ENCODE data around the gene CERS5.
"Not testable (repeated sequence)": the region's sequence is repeated elsewhere in the genome, so short reads cannot be mapped to it uniquely, and the experiment has no call there.

Gene CERS5

GRCh38 chr12:50186681-50187080, 19.5 kb upstream of the CERS5 start:
- no peak for DNase-seq

GRCh38 chr12:50185970-50186663, 18.9 kb upstream of the CERS5 start:
- no peak for DNase-seq

GRCh38 chr12:50185301-50185895, 18.2 kb upstream of the CERS5 start:
- no peak for DNase-seq

GRCh38 chr12:50184261-50184660, 17.1 kb upstream of the CERS5 start:
- DNase-seq = no peak

DNA sequence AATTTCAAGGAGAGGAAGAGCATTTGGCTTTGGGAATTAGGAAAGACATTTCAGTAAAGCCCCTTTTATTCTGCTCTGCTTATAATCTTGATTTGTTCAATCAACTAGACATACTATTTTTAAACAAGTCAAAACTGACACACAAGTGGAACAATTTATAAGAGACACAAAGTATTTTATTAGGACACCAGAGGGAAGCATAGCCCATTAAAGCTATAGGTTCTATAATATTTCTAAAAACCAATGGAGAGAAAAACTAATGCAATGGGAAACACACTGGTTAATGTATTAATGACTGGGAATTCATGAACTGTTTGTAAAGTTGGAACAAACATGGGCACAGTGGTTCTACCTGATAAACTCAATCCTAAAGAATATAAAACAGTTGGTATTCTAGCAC, 15.3 kb upstream of the CERS5 start:
- no peak for DNase-seq

- DNase-seq = no peak
Observed at GRCh38 chr12:50181691-50182090, 14.5 kb upstream of the CERS5 start.

GRCh38 chr12:50175716-50176026, 8.5 kb upstream of the CERS5 start:
- DNase-seq = no peak

GRCh38 chr12:50174971-50175715, 8.0 kb upstream of the CERS5 start:
- DNase-seq = no peak

- no peak for DNase-seq
Observed at GRCh38 chr12:50166799-50167048, 445 bp downstream of the CERS5 start.

GRCh38 chr12:50164963-50165362, 2.2 kb downstream of the CERS5 start:
- DNase-seq = no peak

- DNase-seq = no peak
Observed at GRCh38 chr12:50162230-50162629, 4.9 kb downstream of the CERS5 start.

DNA sequence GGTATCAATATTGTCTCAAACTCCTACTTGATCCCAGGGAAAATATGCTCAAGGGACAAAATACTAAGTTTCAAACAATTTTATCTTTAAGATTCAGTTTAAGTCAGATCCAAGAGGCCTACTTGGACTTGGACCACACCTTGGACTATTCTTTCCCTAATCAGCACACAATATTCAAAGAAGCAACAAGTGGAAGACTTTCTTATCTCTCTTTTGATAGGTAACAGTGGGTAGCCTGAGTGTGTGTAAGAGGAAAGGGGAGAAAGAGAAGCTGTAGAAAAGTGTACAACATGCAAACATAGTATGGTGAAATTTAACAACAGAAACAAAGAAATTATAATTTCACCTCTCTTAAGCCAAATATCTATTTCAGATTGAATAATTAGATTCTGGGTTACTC, 6.5 kb downstream of the CERS5 start:
- DNase-seq = no peak

DNA sequence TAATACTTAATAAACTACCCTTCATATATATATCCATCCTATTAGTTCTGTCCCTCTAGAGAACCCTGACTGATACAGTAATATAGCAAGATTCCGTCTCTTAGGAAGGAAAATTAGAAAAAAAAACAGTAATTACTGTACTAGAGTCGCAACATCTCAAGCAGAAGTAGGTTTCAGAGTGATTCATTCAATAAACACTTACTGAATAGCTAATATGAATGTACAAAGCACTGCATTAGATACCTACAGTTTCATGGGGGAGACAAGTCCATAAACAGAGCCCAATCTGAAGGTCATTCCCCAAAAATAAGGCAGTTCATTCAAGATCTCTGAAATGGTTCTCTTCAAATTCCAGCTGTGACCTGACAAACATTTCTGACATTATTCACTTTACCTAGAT, 9.9 kb downstream of the CERS5 start:
- no peak for DNase-seq

GRCh38 chr12:50156641-50157040, 10.5 kb downstream of the CERS5 start:
- DNase-seq = no peak

DNA sequence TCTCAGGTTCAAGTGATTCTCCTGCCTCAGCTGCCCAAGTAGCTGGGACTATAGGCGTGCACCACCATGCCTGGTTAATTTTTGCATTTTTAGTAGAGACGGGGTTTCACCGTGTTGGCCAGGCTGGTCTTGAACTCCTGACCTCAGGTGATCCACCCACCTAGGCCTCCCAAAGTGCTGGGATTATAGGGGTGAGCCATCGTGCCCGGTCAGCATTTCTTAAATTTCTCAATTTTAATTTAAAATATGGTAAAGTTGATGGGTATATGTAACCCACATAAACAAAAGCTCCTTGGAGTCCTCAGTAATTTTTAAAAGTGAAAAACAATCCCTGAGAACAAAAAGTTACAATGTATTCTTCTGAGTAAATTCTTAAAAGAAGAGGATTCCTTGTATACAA, 12.2 kb downstream of the CERS5 start:
- not testable (repeated sequence) for DNase-seq

- DNase-seq = no peak
Observed at GRCh38 chr12:50151047-50151687, 16.0 kb downstream of the CERS5 start.

- DNase-seq = no peak
Observed at GRCh38 chr12:50149311-50149710, 17.9 kb downstream of the CERS5 start.

DNA sequence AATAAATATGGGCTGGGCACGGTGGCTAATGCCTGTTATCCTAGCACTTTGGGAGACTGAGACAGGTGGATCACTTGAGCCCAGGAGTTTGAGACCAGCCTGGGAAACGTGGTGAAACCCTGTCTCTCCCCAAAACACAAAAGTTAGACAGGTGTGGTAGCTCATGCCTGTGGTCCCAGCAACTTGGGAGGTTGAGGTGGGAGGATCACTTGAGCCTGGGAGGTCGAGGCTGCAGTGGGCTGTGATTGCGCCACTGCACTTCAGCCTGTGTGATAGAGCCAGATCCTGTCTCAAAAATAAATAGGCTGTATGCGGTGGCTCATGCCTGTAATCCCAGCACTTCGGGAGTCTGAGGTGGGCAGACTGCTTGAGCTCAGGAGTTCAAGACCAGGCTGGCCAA, 19.2 kb downstream of the CERS5 start:
- DNase-seq = not testable (repeated sequence)

GRCh38 chr12:50147281-50147680, 19.9 kb downstream of the CERS5 start:
- no peak for DNase-seq

DNA sequence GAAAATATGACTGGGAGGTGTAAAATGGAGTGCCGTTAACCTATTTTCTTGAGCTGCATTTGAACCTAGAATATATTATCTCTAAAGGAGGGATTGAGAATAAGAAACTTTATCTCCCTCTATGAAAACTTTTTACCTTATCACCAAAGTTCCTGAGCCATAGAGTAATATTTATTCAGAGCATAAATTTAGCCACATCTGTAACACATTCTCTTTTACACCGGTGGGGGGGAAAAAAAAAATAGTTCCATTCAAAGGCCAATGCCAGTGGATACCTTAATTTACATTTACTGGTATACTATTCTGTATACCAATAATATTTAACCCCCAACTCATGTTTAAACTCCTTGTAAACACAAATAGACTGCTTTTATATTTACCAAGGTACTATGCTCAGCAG, 21.7 kb downstream of the CERS5 start:
- no peak for DNase-seq

- DNase-seq = no peak
Observed at GRCh38 chr12:50142993-50143392, 24.2 kb downstream of the CERS5 start.

GRCh38 chr12:50132505-50133135, 34.5 kb downstream of the CERS5 start:
- DNase-seq = no peak

DNA sequence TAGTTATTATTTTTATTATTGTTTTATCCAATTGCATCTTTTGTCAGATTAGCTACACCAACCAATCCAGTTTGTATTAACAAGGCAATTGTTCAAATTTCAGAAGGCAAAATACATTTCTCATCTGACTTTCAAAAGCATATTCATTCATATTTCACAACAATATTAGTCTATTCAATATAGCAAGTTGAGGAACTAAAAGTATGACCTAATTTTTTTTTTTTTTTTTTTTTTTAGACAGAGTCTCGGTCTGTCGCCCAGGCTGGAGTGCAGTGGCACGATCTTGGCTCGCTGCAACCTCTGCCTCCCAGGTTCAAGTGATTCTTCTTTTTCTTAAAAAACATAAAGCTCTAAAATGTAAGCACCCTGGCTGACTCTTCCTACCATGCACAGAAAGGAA, 37.9 kb downstream of the CERS5 start:
- DNase-seq = no peak

DNA sequence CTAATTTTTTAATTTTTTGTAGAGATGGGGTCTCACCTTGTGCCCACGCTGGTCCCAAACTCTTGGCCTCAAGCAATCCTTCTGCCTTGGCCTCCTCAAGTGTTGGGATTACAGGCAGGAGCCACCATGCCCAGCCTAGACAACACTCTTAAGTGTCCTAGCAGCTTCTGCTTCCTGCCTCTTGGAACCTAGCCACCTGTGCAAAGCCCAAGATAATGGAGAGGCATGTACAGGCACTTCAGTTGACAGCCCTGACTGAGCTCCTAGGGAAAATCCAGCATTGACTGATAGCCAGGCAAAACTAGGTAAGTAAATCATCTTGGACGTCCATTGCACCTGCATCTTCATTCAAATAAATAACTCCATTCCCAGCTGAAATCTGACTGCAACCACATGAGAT, 39.6 kb downstream of the CERS5 start:
- DNase-seq = no peak

All from T-helper 9 cell (primary cell).